ENCODE results near the gene SPPL2B.

SPPL2B gene

GRCh38 chr19:2318923-2319322, 9.6 kb upstream of the SPPL2B start:
- no peak for DNase-seq (ENCODE audit: extremely low spot score)
- TF ChIP-seq HDGF (IDR thresholded peaks at IDR 0.05; ENCODE audit: borderline replicate concordance) (no peak), NFRKB (IDR thresholded peaks at IDR 0.05) (no peak), LEF1 (IDR thresholded peaks at IDR 0.05; ENCODE audit: borderline replicate concordance) (no peak), CTBP1 (IDR thresholded peaks at IDR 0.05; ENCODE audit: borderline replicate concordance) (no peak), ARNT (IDR thresholded peaks at IDR 0.05) (no peak), TARDBP (IDR thresholded peaks at IDR 0.05) (no peak)
- POLR2A ChIA-PET = interaction anchor here (2.1 kb wide), 1 partner anchor 9 kb away, joined by 11 read pairs; the partner anchor contains the start of genes LSM7 and SPPL2B
- CTCF ChIA-PET = interaction anchor here (1.4 kb wide), 1 partner anchor 44 kb away, joined by 3 read pairs; no protein-coding TSS in a partner anchor

- ChIA-PET CTCF (interaction anchor here (1.4 kb wide), 1 partner anchor 45 kb away, joined by 3 read pairs; no protein-coding TSS in a partner anchor), POLR2A (interaction anchor here (2.1 kb wide), 1 partner anchor 8 kb away, joined by 11 read pairs; the partner anchor contains the start of genes LSM7 and SPPL2B)
- no peak for DNase-seq (ENCODE audit: extremely low spot score)
- TF ChIP-seq CTBP1 (IDR thresholded peaks at IDR 0.05; ENCODE audit: borderline replicate concordance) = no peak
- TF ChIP-seq, protein P1, sequence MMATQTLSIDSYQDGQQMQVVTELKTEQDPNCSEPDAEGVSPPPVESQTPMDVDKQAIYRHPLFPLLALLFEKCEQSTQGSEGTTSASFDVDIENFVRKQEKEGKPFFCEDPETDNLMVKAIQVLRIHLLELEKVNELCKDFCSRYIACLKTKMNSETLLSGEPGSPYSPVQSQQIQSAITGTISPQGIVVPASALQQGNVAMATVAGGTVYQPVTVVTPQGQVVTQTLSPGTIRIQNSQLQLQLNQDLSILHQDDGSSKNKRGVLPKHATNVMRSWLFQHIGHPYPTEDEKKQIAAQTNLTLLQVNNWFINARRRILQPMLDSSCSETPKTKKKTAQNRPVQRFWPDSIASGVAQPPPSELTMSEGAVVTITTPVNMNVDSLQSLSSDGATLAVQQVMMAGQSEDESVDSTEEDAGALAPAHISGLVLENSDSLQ (IDR thresholded peaks at IDR 0.05) = no peak
- no peak for TF ChIP-seq ELF4 (IDR thresholded peaks at IDR 0.05)
- TF ChIP-seq HDGF (IDR thresholded peaks at IDR 0.05; ENCODE audit: borderline replicate concordance) = no peak
- TF ChIP-seq SUZ12 (IDR thresholded peaks at IDR 0.05) = no peak
- TF ChIP-seq LEF1 (IDR thresholded peaks at IDR 0.05; ENCODE audit: borderline replicate concordance) = no peak
- TF ChIP-seq FOXK2 (IDR thresholded peaks at IDR 0.05) = no peak
- no peak for TF ChIP-seq FOXM1 (IDR thresholded peaks at IDR 0.05; ENCODE audit: borderline replicate concordance)
- no peak for TF ChIP-seq L3MBTL2 (conservative IDR thresholded peaks at IDR 0.05)
- no peak for TF ChIP-seq BHLHE40 (IDR thresholded peaks at IDR 0.05; ENCODE audit: borderline replicate concordance)
- no peak for TF ChIP-seq TARDBP (IDR thresholded peaks at IDR 0.05)
- no peak for TF ChIP-seq ARNT (IDR thresholded peaks at IDR 0.05)
- TF ChIP-seq ZNF384 (IDR thresholded peaks at IDR 0.05) = no peak
- TF ChIP-seq NFRKB (IDR thresholded peaks at IDR 0.05) = no peak
- TF ChIP-seq SP1 (IDR thresholded peaks at IDR 0.05) = no peak
- no peak for TF ChIP-seq FOXA1 (IDR thresholded peaks at IDR 0.05)
These were observed 8.9 kb upstream of the SPPL2B start for GRCh38 chr19:2319551-2319950.

GRCh38 chr19:2320049-2320448, 8.4 kb upstream of the SPPL2B start:
- POLR2A ChIA-PET = interaction anchor here (2.1 kb wide), 1 partner anchor 8 kb away, joined by 11 read pairs; the partner anchor contains the start of genes LSM7 and SPPL2B
- no peak for TF ChIP-seq ARNT (IDR thresholded peaks at IDR 0.05)
- TF ChIP-seq HDGF (IDR thresholded peaks at IDR 0.05; ENCODE audit: borderline replicate concordance) = no peak
- TF ChIP-seq FOXA1 (IDR thresholded peaks at IDR 0.05) = no peak
- TF ChIP-seq ELF4 (IDR thresholded peaks at IDR 0.05) = no peak
- no peak for TF ChIP-seq ZNF384 (IDR thresholded peaks at IDR 0.05)
- CTCF ChIA-PET = no interaction called here
- DNase-seq (ENCODE audit: extremely low spot score) = no peak

DNA sequence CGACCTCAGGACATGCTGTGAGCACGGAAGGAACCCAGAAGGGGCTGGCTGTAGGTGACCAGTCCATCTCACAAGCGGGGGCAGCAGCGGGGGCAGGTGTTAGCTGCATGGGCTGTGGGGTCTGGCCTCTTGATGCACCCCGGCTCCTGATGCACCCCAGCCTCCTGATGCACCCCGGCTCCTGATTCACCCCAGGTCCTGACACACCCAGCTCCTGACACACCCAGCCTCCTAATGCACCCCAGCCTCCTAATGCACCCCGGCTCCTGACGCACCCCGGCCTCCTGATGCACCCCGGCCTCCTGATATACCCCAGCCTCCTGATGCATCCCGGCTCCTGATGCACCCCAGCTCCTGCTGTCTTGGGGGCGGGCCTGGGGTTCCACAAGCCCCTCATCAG, 7.5 kb upstream of the SPPL2B start:
- ChIA-PET POLR2A (interaction anchor here (0.6 kb wide), 1 partner anchor 417 kb away, joined by 3 read pairs; no protein-coding TSS in a partner anchor), CTCF (no interaction called here)
- DNase-seq (ENCODE audit: extremely low spot score) = no peak
- TF ChIP-seq SP1 (IDR thresholded peaks at IDR 0.05) = no peak
- no peak for TF ChIP-seq BHLHE40 (IDR thresholded peaks at IDR 0.05; ENCODE audit: borderline replicate concordance)
- TF ChIP-seq ARNT (IDR thresholded peaks at IDR 0.05) = no peak
- no peak for TF ChIP-seq L3MBTL2 (conservative IDR thresholded peaks at IDR 0.05)
- TF ChIP-seq, protein P1 (IDR thresholded peaks at IDR 0.05) = no peak
- TF ChIP-seq ELF4 (IDR thresholded peaks at IDR 0.05) = no peak
- TF ChIP-seq ZNF384 (IDR thresholded peaks at IDR 0.05) = no peak

DNA sequence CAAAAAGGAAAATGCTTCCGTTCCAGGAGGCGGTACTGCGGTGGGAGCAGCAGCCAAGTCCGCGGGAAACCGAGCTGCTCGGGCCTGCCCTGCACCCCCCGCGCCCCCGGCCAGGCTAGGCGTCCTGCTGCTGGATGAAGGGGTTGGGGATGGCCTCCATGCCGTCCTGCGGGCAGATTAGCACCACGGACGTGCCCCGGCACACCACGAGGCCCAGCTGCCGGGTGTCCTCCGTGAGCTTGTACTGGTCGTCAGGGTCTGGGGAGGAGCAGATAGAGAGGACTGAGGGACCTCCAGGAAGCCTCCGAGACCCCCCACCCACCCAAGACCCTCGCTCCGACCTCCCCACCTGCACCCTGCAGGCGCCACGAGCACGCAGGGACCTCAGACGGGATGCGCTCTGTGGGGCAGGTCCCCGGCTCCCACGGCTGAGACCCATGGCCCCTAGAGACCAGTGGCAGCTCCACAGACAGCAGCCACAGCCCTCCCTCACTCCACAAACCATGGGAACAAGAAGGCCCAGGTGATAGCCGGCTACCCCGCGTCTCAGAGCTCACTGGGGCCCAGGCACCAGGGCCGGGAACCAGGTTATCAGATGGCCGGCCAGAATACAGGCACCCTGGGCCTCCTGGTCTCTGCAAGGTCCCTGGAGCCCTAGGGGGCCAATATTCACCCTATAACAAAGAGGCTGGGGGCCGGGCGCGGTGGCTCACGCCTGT, 6.8 kb upstream of the SPPL2B start:
- ChIA-PET CTCF (no interaction called here), POLR2A (interaction anchor here (0.6 to 1.4 kb wide), 2 partner anchors 154 to 874 kb away, joined by 3 read pairs; partner anchors contain the start of gene GADD45B)
- TF ChIP-seq LEF1 (IDR thresholded peaks at IDR 0.05; ENCODE audit: borderline replicate concordance) = no peak
- TF ChIP-seq, protein P1 (IDR thresholded peaks at IDR 0.05) = no peak
- no peak for TF ChIP-seq CTBP1 (IDR thresholded peaks at IDR 0.05; ENCODE audit: borderline replicate concordance)
- no peak for TF ChIP-seq ZNF384 (IDR thresholded peaks at IDR 0.05)
- no peak for TF ChIP-seq FOXK2 (IDR thresholded peaks at IDR 0.05)
- no peak for TF ChIP-seq HDGF (IDR thresholded peaks at IDR 0.05; ENCODE audit: borderline replicate concordance)
- TF ChIP-seq SP1 (IDR thresholded peaks at IDR 0.05) = no peak
- TF ChIP-seq ELF4 (IDR thresholded peaks at IDR 0.05) = no peak
- no peak for TF ChIP-seq SUZ12 (IDR thresholded peaks at IDR 0.05)
- no peak for TF ChIP-seq ARNT (IDR thresholded peaks at IDR 0.05)
- TF ChIP-seq FOXA1 (IDR thresholded peaks at IDR 0.05) = no peak
- no peak for TF ChIP-seq NFRKB (IDR thresholded peaks at IDR 0.05)
- no peak for TF ChIP-seq FOXM1 (IDR thresholded peaks at IDR 0.05; ENCODE audit: borderline replicate concordance)
- TF ChIP-seq BHLHE40 (IDR thresholded peaks at IDR 0.05; ENCODE audit: borderline replicate concordance) = no peak
- no peak for TF ChIP-seq TARDBP (IDR thresholded peaks at IDR 0.05)
- no peak for TF ChIP-seq L3MBTL2 (conservative IDR thresholded peaks at IDR 0.05)
- DNase-seq (ENCODE audit: extremely low spot score) = no peak

DNA sequence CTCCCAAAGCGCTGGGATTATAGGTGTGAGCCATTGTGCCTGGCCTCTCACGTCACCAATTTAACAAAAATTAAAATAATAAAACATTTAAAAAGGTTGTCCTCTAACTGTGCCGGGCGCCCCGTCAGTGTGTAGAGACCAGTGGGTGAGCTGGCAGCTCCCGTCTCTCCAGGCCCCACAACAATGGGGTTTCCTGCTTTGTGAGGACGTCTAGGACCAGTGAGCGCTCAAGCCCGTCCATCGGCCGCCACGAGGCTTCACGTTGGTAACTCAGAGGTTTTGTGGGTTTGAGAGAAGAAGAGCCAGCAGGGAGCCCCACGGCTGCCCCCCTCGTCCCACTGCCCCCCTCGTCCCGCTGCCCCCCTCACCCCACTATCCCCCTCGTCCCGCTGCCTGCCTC, 4.8 kb upstream of the SPPL2B start:
- CTCF ChIA-PET = no interaction called here
- DNase-seq (ENCODE audit: extremely low spot score) = no peak
- TF ChIP-seq ELF4 (IDR thresholded peaks at IDR 0.05) = no peak
- TF ChIP-seq, protein P1 (IDR thresholded peaks at IDR 0.05) = no peak
- TF ChIP-seq FOXA1 (IDR thresholded peaks at IDR 0.05) = no peak
- TF ChIP-seq FOXM1 (IDR thresholded peaks at IDR 0.05; ENCODE audit: borderline replicate concordance) = no peak
- no peak for TF ChIP-seq SP1 (IDR thresholded peaks at IDR 0.05)
- no peak for TF ChIP-seq NFRKB (IDR thresholded peaks at IDR 0.05)
- no peak for TF ChIP-seq FOXK2 (IDR thresholded peaks at IDR 0.05)
- no peak for TF ChIP-seq L3MBTL2 (conservative IDR thresholded peaks at IDR 0.05)
- no peak for TF ChIP-seq BHLHE40 (IDR thresholded peaks at IDR 0.05; ENCODE audit: borderline replicate concordance)
- TF ChIP-seq ARNT (IDR thresholded peaks at IDR 0.05) = no peak
- TF ChIP-seq ZNF384 (IDR thresholded peaks at IDR 0.05) = no peak
- TF ChIP-seq CTBP1 (IDR thresholded peaks at IDR 0.05; ENCODE audit: borderline replicate concordance) = no peak
- POLR2A ChIA-PET = no interaction called here
